ENCODE data around the gene IL3RA.
"Not testable (repeated sequence)": the region's sequence is repeated elsewhere in the genome, so short reads cannot be mapped to it uniquely, and the experiment has no call there.

IL3RA gene

DNA sequence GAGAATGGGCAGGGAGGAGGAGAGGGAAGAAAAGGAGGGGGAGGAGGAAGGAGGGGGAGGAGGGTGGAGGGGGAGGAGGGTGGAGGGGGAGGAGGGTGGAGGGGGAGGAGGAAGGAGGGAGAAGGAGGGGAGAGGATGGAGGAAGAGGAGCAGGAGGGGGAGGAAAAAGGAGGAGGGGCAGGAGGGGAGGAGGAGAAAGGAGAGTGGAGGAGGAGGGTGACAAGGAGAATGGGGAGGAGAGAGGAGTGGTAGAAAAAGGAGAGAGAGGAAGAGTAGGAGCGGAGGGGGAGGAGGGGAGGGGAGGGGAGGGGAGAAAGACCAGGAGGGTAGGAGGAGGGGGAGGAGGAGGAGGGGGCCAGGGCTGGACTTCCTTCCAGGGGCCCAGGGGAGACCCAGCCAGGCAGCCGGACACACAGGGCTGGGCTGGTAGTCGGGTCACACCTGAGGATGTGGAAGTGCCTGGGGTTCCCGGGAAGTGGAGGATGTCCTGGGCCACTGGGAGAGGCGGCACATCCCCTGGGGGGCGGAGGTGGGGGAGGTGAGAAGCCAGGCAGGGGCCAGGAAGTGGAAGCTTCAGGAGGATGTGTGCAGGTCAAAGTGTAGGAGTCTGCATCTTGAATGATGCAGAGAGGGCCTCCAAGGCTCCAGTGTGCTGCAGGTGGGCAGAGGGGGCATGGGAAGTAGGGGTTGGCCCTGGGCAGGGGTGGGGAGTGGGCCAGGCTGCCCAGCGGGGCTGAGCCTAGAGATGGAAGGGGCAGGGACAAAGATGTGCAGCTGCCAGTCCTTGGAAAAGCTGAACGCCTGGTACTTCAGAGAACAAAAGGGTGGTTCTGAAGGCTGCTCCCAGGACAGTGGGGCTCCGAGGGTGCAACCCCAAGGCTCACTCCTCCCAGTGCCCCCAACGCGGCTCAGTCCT, 18.8 kb downstream of the IL3RA start:
- no peak overlapping the region for H3K27ac ChIP-seq (ENCODE audit: low read depth in 2 of 2, low read length in 2 of 2)
- H3K27me3 ChIP-seq (ENCODE audit: control insufficient read depth in 2 of 2, insufficient read depth in 2 of 2, low read length in 2 of 2), result no peaks in the 10 kb centered on the region
- H3K9me3 ChIP-seq (ENCODE audit: control insufficient read depth in 2 of 2, low read length in 2 of 2), result peaks cover 0 to 2% of the 10 kb centered on the region in 2 donors
- no peak overlapping the region for H3K4me3 ChIP-seq (ENCODE audit: low read length in 2 of 2)
- H3K4me1 ChIP-seq (ENCODE audit: control insufficient read depth in 2 of 2, insufficient read depth in 2 of 2, low read length in 2 of 2), result no peaks in the 10 kb centered on the region
- H3K36me3 ChIP-seq (ENCODE audit: control insufficient read depth in 2 of 2, insufficient read depth in 2 of 2, low read length in 2 of 2), result no peaks in the 10 kb centered on the region
- no peak overlapping the region for H3K9ac ChIP-seq (ENCODE audit: low read depth in 1 of 2, low read length in 2 of 2)

DNA sequence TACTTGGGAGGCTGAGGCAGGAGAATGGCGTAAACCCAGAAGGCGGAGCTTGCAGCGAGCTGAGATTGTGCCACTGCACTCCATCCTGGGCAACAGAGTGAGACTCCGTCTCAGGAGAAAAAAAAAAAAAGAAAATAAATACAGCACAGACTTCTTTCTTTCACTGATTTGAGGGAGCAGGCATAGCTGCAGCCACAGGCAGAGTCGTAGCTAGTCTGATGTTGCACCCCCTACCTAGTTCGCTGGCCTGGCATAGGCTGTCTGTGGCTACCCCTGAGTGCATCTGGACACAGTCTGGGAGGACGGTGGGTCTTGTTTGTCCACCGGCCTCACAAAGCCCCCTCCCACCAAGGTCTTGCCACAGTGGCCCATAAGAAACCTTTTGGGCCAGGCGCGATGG, 21.4 kb downstream of the IL3RA start:
- Histone ChIP-seq H3K9me3 (ENCODE audit: control insufficient read depth in 2 of 2, low read length in 2 of 2) (peaks cover 0 to 2% of the 10 kb centered on the region in 2 donors), H3K27me3 (ENCODE audit: control insufficient read depth in 2 of 2, insufficient read depth in 2 of 2, low read length in 2 of 2) (no peaks in the 10 kb centered on the region), H3K36me3 (ENCODE audit: control insufficient read depth in 2 of 2, insufficient read depth in 2 of 2, low read length in 2 of 2) (no peaks in the 10 kb centered on the region), H3K9ac (ENCODE audit: low read depth in 1 of 2, low read length in 2 of 2) (no peak overlapping the region), H3K4me1 (ENCODE audit: control insufficient read depth in 2 of 2, insufficient read depth in 2 of 2, low read length in 2 of 2) (no peaks in the 10 kb centered on the region), H3K27ac (ENCODE audit: low read depth in 2 of 2, low read length in 2 of 2) (no peak overlapping the region), H3K4me3 (ENCODE audit: low read length in 2 of 2) (no peak overlapping the region)

DNA sequence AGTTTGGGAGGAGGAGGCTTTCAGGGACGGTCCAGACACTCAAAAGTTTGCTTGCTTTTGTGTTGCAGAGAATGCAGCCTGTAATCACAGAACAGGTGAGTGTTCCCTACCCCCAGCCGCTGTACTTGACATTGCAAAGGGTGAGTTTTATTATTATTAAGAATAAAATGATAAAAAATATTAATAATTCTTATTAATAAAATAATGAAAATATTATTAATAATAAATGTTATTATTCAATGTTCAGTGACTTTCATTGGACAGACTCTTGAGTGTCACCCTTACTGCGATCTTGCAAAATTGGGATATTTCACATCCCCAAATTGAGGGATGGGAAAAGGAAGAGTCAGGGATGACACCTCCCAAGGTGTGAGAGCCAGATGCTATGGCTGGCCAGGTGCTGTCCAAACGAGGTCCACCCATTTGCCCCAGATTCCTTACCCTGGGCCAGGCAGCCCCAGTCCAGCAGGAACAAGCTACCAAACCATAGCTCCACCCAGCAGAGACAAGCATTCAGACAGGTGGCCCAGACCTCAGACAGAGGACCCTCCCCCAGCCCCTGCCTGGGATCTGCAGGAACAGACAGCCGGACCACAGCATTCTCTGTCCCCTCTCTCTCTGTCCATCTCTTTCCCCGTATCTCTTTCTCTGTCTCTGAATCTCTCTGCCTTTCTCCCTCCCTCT, 22.4 kb downstream of the IL3RA start:
- no peaks in the 10 kb centered on the region for H3K36me3 ChIP-seq (ENCODE audit: control insufficient read depth in 2 of 2, insufficient read depth in 2 of 2, low read length in 2 of 2)
- H3K27me3 ChIP-seq (ENCODE audit: control insufficient read depth in 2 of 2, insufficient read depth in 2 of 2, low read length in 2 of 2), result no peaks in the 10 kb centered on the region
- no peaks in the 10 kb centered on the region for H3K4me1 ChIP-seq (ENCODE audit: control insufficient read depth in 2 of 2, insufficient read depth in 2 of 2, low read length in 2 of 2)
- H3K9ac ChIP-seq (ENCODE audit: low read depth in 1 of 2, low read length in 2 of 2), result no peak overlapping the region
- H3K27ac ChIP-seq (ENCODE audit: low read depth in 2 of 2, low read length in 2 of 2), result no peak overlapping the region
- H3K4me3 ChIP-seq (ENCODE audit: low read length in 2 of 2), result no peak overlapping the region
- H3K9me3 ChIP-seq (ENCODE audit: control insufficient read depth in 2 of 2, low read length in 2 of 2), result peaks cover 0 to 2% of the 10 kb centered on the region in 2 donors

DNA sequence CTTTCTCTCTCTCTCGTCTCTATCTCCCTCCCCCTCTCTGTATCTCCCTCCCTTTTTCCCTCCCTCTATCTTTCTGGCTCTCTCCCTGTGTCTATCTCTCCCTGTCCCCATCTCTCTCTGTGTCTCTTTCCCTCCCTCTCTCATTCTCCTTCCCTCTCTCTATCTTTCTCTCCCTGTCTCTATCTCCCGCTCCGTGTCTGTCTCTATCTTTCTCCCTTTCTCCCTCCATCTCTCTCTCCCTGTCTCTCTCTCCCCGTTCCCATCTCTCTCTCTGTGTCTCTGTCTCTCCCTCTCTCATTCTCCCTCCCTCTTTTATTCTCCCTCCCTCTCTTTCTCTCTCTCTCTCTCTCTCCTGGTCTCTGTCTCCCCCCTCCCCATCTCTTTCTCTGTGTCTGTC, 22.9 kb downstream of the IL3RA start:
- Histone ChIP-seq H3K9ac (ENCODE audit: low read depth in 1 of 2, low read length in 2 of 2) (no peak overlapping the region), H3K4me3 (ENCODE audit: low read length in 2 of 2) (no peak overlapping the region), H3K36me3 (ENCODE audit: control insufficient read depth in 2 of 2, insufficient read depth in 2 of 2, low read length in 2 of 2) (no peaks in the 10 kb centered on the region)

DNA sequence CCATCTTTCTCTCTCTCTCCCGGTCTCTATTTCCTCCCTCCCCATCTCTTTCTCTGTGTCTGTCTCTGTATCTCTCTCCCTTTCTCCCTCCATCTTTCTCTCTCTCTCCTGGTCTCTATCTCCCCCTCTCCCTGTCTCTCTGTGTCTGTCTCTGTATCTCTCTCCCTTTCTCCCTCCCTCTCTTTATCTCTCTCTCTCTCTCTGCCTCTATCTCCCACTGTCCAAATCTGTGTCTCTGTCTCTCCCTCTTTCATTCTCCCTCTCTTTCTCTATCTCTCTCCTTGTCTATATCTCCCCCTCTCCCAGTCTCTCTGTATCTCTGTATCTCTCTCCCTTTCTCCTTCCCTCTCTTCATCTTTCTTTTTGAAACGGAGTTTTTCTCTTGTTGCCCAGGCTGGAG, 23.6 kb downstream of the IL3RA start:
- Histone ChIP-seq H3K9me3 (ENCODE audit: control insufficient read depth in 2 of 2, low read length in 2 of 2) (peaks cover 0 to 2% of the 10 kb centered on the region in 2 donors), H3K36me3 (ENCODE audit: control insufficient read depth in 2 of 2, insufficient read depth in 2 of 2, low read length in 2 of 2) (no peaks in the 10 kb centered on the region), H3K27ac (ENCODE audit: low read depth in 2 of 2, low read length in 2 of 2) (no peak overlapping the region), H3K4me3 (ENCODE audit: low read length in 2 of 2) (no peak overlapping the region), H3K4me1 (ENCODE audit: control insufficient read depth in 2 of 2, insufficient read depth in 2 of 2, low read length in 2 of 2) (no peaks in the 10 kb centered on the region), H3K27me3 (ENCODE audit: control insufficient read depth in 2 of 2, insufficient read depth in 2 of 2, low read length in 2 of 2) (no peaks in the 10 kb centered on the region), H3K9ac (ENCODE audit: low read depth in 1 of 2, low read length in 2 of 2) (no peak overlapping the region)

More for the DNA sequence above, 22.9 kb downstream of the IL3RA start:
- Histone ChIP-seq H3K27me3 (ENCODE audit: control insufficient read depth in 2 of 2, insufficient read depth in 2 of 2, low read length in 2 of 2) (no peaks in the 10 kb centered on the region), H3K4me1 (ENCODE audit: control insufficient read depth in 2 of 2, insufficient read depth in 2 of 2, low read length in 2 of 2) (no peaks in the 10 kb centered on the region), H3K27ac (ENCODE audit: low read depth in 2 of 2, low read length in 2 of 2) (no peak overlapping the region), H3K9me3 (ENCODE audit: control insufficient read depth in 2 of 2, low read length in 2 of 2) (peaks cover 0 to 2% of the 10 kb centered on the region in 2 donors)

DNA sequence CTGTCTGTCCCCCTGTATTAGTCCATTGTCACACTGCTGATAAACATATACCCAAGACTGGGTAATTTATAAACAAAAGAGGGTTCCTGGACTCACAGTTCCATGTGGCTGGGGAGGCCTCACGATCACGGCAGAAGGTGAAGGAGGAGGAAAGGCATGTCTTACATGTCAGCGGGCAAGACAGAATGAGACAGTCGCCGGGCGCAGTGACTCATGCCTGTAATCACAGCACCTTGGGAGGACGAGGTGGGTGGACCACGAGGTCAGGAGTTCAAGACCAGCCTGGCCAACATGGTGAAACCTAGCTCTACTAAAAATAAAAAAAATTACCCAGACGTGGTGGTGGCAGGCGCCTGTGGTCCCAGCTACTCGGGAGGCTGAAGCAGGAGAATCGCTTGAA, 24.7 kb downstream of the IL3RA start:
- Histone ChIP-seq H3K4me3 (ENCODE audit: low read length in 2 of 2) (no peak overlapping the region), H3K9ac (ENCODE audit: low read depth in 1 of 2, low read length in 2 of 2) (no peak overlapping the region), H3K36me3 (ENCODE audit: control insufficient read depth in 2 of 2, insufficient read depth in 2 of 2, low read length in 2 of 2) (no peaks in the 10 kb centered on the region), H3K9me3 (ENCODE audit: control insufficient read depth in 2 of 2, low read length in 2 of 2) (peaks cover 0 to 2% of the 10 kb centered on the region in 2 donors), H3K27me3 (ENCODE audit: control insufficient read depth in 2 of 2, insufficient read depth in 2 of 2, low read length in 2 of 2) (no peaks in the 10 kb centered on the region), H3K4me1 (ENCODE audit: control insufficient read depth in 2 of 2, insufficient read depth in 2 of 2, low read length in 2 of 2) (no peaks in the 10 kb centered on the region), H3K27ac (ENCODE audit: low read depth in 2 of 2, low read length in 2 of 2) (no peak overlapping the region)

DNA sequence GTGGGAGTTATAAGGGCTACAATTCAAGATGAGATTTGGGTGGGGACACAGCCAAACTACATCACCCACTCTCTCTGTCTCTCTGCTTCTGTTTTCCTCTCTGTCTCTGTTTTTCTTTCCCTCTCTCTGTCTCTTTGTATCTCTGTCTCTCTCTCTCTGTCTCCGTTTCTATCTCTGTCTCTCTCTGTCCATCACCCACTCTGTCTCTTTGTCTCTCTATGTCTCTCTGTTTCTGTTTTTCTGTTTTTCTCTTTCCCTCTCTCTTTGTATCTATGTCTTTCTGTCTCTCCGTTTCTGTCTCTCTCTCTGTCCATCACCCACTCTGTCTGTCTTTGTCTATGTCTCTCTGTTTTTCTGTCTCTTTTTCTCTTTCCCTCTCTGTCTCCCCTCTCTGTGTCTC, 25.3 kb downstream of the IL3RA start:
- Histone ChIP-seq H3K9ac (ENCODE audit: low read depth in 1 of 2, low read length in 2 of 2) (no peak overlapping the region), H3K27ac (ENCODE audit: low read depth in 2 of 2, low read length in 2 of 2) (no peak overlapping the region), H3K36me3 (ENCODE audit: control insufficient read depth in 2 of 2, insufficient read depth in 2 of 2, low read length in 2 of 2) (no peaks in the 10 kb centered on the region), H3K27me3 (ENCODE audit: control insufficient read depth in 2 of 2, insufficient read depth in 2 of 2, low read length in 2 of 2) (no peaks in the 10 kb centered on the region), H3K9me3 (ENCODE audit: control insufficient read depth in 2 of 2, low read length in 2 of 2) (peaks cover 0 to 2% of the 10 kb centered on the region in 2 donors), H3K4me3 (ENCODE audit: low read length in 2 of 2) (no peak overlapping the region), H3K4me1 (ENCODE audit: control insufficient read depth in 2 of 2, insufficient read depth in 2 of 2, low read length in 2 of 2) (no peaks in the 10 kb centered on the region)

DNA sequence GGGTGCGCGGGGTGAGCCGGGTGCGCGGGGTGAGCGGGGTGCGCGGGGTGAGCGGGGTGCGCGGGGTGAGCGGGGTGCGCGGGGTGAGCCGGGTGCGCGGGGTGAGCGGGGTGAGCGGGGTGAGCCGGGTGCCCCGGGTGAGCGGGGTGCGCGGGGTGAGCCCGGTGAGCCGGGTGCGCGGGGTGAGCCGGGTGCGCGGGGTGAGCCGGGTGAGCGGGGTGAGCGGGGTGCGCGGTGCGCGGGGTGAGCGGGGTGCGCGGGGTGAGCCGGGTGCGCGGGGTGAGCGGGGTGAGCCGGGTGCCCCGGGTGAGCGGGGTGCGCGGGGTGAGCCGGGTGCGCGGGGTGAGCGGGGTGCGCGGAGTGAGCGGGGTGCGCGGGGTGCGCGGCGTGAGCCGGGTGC, 29.8 kb downstream of the IL3RA start:
- not testable (repeated sequence) for H3K27ac ChIP-seq (ENCODE audit: low read depth in 2 of 2, low read length in 2 of 2); H3K4me3 ChIP-seq (ENCODE audit: low read length in 2 of 2); H3K9me3 ChIP-seq (ENCODE audit: control insufficient read depth in 2 of 2, low read length in 2 of 2); H3K27me3 ChIP-seq (ENCODE audit: control insufficient read depth in 2 of 2, insufficient read depth in 2 of 2, low read length in 2 of 2); H3K4me1 ChIP-seq (ENCODE audit: control insufficient read depth in 2 of 2, insufficient read depth in 2 of 2, low read length in 2 of 2); H3K9ac ChIP-seq (ENCODE audit: low read depth in 1 of 2, low read length in 2 of 2); H3K36me3 ChIP-seq (ENCODE audit: control insufficient read depth in 2 of 2, insufficient read depth in 2 of 2, low read length in 2 of 2)

DNA sequence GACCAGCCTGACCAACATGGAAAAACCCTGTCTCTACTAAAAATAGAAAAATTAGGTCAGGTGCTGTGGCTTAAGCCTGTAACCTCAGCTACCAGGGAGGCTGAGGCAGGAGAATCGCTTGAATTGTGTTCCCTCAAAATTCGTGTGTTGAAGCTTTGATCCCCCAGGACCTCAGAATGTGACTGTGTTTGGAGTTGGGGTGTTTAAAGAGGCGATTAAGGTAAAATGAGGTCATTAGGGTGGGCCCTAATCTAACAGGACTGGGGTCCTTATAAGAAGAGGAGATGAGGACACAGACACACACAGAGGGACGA, 31.8 kb downstream of the IL3RA start:
- Histone ChIP-seq H3K36me3 (ENCODE audit: control insufficient read depth in 2 of 2, insufficient read depth in 2 of 2, low read length in 2 of 2) (no peaks in the 10 kb centered on the region), H3K4me1 (ENCODE audit: control insufficient read depth in 2 of 2, insufficient read depth in 2 of 2, low read length in 2 of 2) (no peaks in the 10 kb centered on the region), H3K27me3 (ENCODE audit: control insufficient read depth in 2 of 2, insufficient read depth in 2 of 2, low read length in 2 of 2) (no peaks in the 10 kb centered on the region), H3K27ac (ENCODE audit: low read depth in 2 of 2, low read length in 2 of 2) (no peak overlapping the region), H3K9me3 (ENCODE audit: control insufficient read depth in 2 of 2, low read length in 2 of 2) (no peaks in the 10 kb centered on the region), H3K4me3 (ENCODE audit: low read length in 2 of 2) (no peak overlapping the region), H3K9ac (ENCODE audit: low read depth in 1 of 2, low read length in 2 of 2) (no peak overlapping the region)

DNA sequence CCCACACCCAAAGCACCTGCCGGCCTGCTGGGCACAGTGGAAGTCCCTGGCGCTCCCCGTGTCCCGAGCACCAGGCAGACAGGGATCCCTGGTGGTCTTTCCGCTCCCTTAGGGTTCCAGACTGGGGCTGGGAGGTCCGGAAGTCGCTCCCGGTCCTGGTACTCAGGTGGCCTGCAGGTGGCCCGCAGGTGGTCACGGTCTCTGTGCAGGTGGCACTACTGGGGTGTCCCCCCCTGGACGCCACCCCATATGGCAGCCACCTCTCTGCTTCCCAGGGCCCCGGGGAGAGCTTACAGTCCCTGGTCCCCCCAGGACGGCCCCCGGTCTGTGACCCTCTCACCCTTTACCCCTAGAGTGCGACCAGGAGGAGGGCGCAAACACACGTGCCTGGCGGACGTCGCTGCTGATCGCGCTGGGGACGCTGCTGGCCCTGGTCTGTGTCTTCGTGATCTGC, 41.7 kb downstream of the IL3RA start:
- peaks cover 0 to 4% of the 10 kb centered on the region in 2 donors for H3K4me1 ChIP-seq (ENCODE audit: control insufficient read depth in 2 of 2, insufficient read depth in 2 of 2, low read length in 2 of 2)
- no peak overlapping the region for H3K4me3 ChIP-seq (ENCODE audit: low read length in 2 of 2)
- no peaks in the 10 kb centered on the region for H3K27me3 ChIP-seq (ENCODE audit: control insufficient read depth in 2 of 2, insufficient read depth in 2 of 2, low read length in 2 of 2)
- H3K36me3 ChIP-seq (ENCODE audit: control insufficient read depth in 2 of 2, insufficient read depth in 2 of 2, low read length in 2 of 2), result no peaks in the 10 kb centered on the region
- no peak overlapping the region for H3K27ac ChIP-seq (ENCODE audit: low read depth in 2 of 2, low read length in 2 of 2)
- no peaks in the 10 kb centered on the region for H3K9me3 ChIP-seq (ENCODE audit: control insufficient read depth in 2 of 2, low read length in 2 of 2)
- H3K9ac ChIP-seq (ENCODE audit: low read depth in 1 of 2, low read length in 2 of 2), result no peak overlapping the region

Measured in mucosa of rectum (tissue), 2 donors.